ENCODE data around the gene VWDE. TPM values are rescaled to one million over a fixed set of nuclear protein-coding genes. Genes with fewer than 3 reads are reported as not detected.

The VWDE gene
- total RNA-seq, 2 donors from 2014 or later, result 2.7 to 3.2 TPM

- Histone ChIP-seq H3K36me3 (no peaks in the 10 kb centered on the region), H3K4me1 (replicated peaks) (no peaks in the 10 kb centered on the region), H3K4me3 (no peak overlapping the region), H3K9me3 (no peaks in the 10 kb centered on the region), H3K27me3 (replicated peaks; ENCODE audit: insufficient read depth) (no peaks in the 10 kb centered on the region), H3K27ac (no peak overlapping the region)
- no peak for TF ChIP-seq POLR2AphosphoS5 (IDR thresholded peaks at IDR 0.05)
- no peak for TF ChIP-seq CTCF (IDR thresholded peaks at IDR 0.05)
- no peak for TF ChIP-seq POLR2A (IDR thresholded peaks at IDR 0.05)
- DNase-seq (ENCODE audit: low spot score), result no peak
- WGBS, result 52% methylated on average over 6 of the region's 6 CpGs
- intact Hi-C loops (cut with DNase I), result no loop called here
These were observed 33.9 kb downstream of the VWDE start for GRCh38 chr7:12369756-12370155.

- no peaks in the 10 kb centered on the region for H3K36me3 ChIP-seq
- no peak overlapping the region for H3K4me3 ChIP-seq
- H3K27ac ChIP-seq, result no peak overlapping the region
- intact Hi-C loops (cut with DNase I), result no loop called here
- no peaks in the 10 kb centered on the region for H3K27me3 ChIP-seq (replicated peaks; ENCODE audit: insufficient read depth)
- no peak for DNase-seq (ENCODE audit: low spot score)
- H3K4me1 ChIP-seq (replicated peaks), result no peaks in the 10 kb centered on the region
- TF ChIP-seq POLR2AphosphoS5 (IDR thresholded peaks at IDR 0.05) (no peak), CTCF (IDR thresholded peaks at IDR 0.05) (no peak), POLR2A (IDR thresholded peaks at IDR 0.05) (no peak)
- no peaks in the 10 kb centered on the region for H3K9me3 ChIP-seq
These were observed 34.6 kb downstream of the VWDE start for GRCh38 chr7:12369072-12369471.

GRCh38 chr7:12360948-12361347 lies 42.7 kb downstream of the VWDE start:
- no peak overlapping the region for H3K27ac ChIP-seq
- WGBS, result 31% methylated on average over 2 of the region's 2 CpGs

GRCh38 chr7:12358694-12359093 lies 45.0 kb downstream of the VWDE start:
- Histone ChIP-seq H3K27ac (no peak overlapping the region), H3K36me3 (no peaks in the 10 kb centered on the region), H3K9me3 (no peaks in the 10 kb centered on the region), H3K4me3 (no peak overlapping the region), H3K27me3 (replicated peaks; ENCODE audit: insufficient read depth) (no peaks in the 10 kb centered on the region), H3K4me1 (replicated peaks) (no peaks in the 10 kb centered on the region)
- intact Hi-C loops (cut with DNase I), result no loop called here
- DNase-seq (ENCODE audit: low spot score), result no peak
- TF ChIP-seq POLR2AphosphoS5 (IDR thresholded peaks at IDR 0.05) (no peak), POLR2A (IDR thresholded peaks at IDR 0.05) (no peak), CTCF (IDR thresholded peaks at IDR 0.05) (no peak)

More at GRCh38 chr7:12360948-12361347, 42.7 kb downstream of the VWDE start:
- H3K4me3 ChIP-seq, result no peak overlapping the region
- no peak for DNase-seq (ENCODE audit: low spot score)
- H3K36me3 ChIP-seq, result no peaks in the 10 kb centered on the region
- no peak for TF ChIP-seq POLR2A (IDR thresholded peaks at IDR 0.05)
- TF ChIP-seq CTCF (IDR thresholded peaks at IDR 0.05), result no peak
- no peak for TF ChIP-seq POLR2AphosphoS5 (IDR thresholded peaks at IDR 0.05)
- intact Hi-C loops (cut with DNase I), result no loop called here
- H3K4me1 ChIP-seq (replicated peaks), result no peaks in the 10 kb centered on the region
- H3K9me3 ChIP-seq, result no peaks in the 10 kb centered on the region
- no peaks in the 10 kb centered on the region for H3K27me3 ChIP-seq (replicated peaks; ENCODE audit: insufficient read depth)

GRCh38 chr7:12357508-12357907 lies 46.2 kb downstream of the VWDE start:
- Histone ChIP-seq H3K27ac (no peak overlapping the region), H3K4me3 (no peak overlapping the region), H3K4me1 (replicated peaks) (no peaks in the 10 kb centered on the region), H3K27me3 (replicated peaks; ENCODE audit: insufficient read depth) (no peaks in the 10 kb centered on the region), H3K36me3 (no peaks in the 10 kb centered on the region), H3K9me3 (no peaks in the 10 kb centered on the region)
- 20% methylated on average over 1 of the region's 1 CpG for WGBS
- TF ChIP-seq CTCF (IDR thresholded peaks at IDR 0.05), result no peak
- TF ChIP-seq POLR2AphosphoS5 (IDR thresholded peaks at IDR 0.05), result no peak
- TF ChIP-seq POLR2A (IDR thresholded peaks at IDR 0.05), result no peak
- no peak for DNase-seq (ENCODE audit: low spot score)
- intact Hi-C loops (cut with DNase I), result no loop called here
